ENCODE measurements around the gene PTX4.

The PTX4 gene

GRCh38 chr16:1461146-1461545 is 27.6 kb downstream of the PTX4 start:
- no peak for DNase-seq (ENCODE audit: low read depth, low spot score)
- TF ChIP-seq, protein P1, sequence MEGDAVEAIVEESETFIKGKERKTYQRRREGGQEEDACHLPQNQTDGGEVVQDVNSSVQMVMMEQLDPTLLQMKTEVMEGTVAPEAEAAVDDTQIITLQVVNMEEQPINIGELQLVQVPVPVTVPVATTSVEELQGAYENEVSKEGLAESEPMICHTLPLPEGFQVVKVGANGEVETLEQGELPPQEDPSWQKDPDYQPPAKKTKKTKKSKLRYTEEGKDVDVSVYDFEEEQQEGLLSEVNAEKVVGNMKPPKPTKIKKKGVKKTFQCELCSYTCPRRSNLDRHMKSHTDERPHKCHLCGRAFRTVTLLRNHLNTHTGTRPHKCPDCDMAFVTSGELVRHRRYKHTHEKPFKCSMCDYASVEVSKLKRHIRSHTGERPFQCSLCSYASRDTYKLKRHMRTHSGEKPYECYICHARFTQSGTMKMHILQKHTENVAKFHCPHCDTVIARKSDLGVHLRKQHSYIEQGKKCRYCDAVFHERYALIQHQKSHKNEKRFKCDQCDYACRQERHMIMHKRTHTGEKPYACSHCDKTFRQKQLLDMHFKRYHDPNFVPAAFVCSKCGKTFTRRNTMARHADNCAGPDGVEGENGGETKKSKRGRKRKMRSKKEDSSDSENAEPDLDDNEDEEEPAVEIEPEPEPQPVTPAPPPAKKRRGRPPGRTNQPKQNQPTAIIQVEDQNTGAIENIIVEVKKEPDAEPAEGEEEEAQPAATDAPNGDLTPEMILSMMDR (IDR thresholded peaks at IDR 0.05; ENCODE audit: low read depth, low read length) = no peak
- no peak overlapping the region for H3K4me3 ChIP-seq (ENCODE audit: low read depth, low read length)
- in situ Hi-C loops (cut with HindIII; ENCODE audit: low sequenced_read_pairs) = no loop called here

GRCh38 chr16:1460602-1461138 is 28.1 kb downstream of the PTX4 start:
- TF ChIP-seq, protein P1 (IDR thresholded peaks at IDR 0.05; ENCODE audit: low read depth, low read length) = no peak
- DNase-seq (ENCODE audit: low read depth, low spot score) = no peak
- no peak overlapping the region for H3K4me3 ChIP-seq (ENCODE audit: low read depth, low read length)
- in situ Hi-C loops (cut with HindIII; ENCODE audit: low sequenced_read_pairs) = no loop called here

DNA sequence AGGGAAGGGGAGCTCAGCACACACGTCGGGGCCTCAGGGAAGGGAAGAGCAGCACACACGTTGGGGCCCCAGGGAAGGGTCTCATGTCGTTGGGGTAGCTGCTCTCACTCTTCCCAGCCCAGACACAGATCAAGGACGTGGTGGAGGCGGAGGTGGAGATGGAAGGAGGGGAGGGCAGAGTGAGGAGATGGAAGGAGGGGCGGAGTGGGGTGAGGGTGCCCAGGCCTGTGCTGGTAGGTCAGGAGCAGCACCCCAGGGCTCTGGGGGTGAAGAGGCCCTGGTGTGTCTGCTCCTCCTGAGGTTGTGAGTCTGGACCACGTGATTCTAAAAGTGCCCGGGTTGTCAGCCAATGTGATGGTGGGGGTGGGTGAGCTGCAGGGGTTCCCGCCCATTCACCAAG is 28.8 kb downstream of the PTX4 start:
- TF ChIP-seq, protein P1 (IDR thresholded peaks at IDR 0.05; ENCODE audit: low read depth, low read length) = no peak
- DNase-seq (ENCODE audit: low read depth, low spot score) = no peak
- in situ Hi-C loops (cut with HindIII; ENCODE audit: low sequenced_read_pairs) = no loop called here
- H3K4me3 ChIP-seq (ENCODE audit: low read depth, low read length) = no peak overlapping the region

GRCh38 chr16:1458977-1459341 is 29.8 kb downstream of the PTX4 start:
- in situ Hi-C loops (cut with HindIII; ENCODE audit: low sequenced_read_pairs) = no loop called here
- H3K4me3 ChIP-seq (ENCODE audit: low read depth, low read length) = no peak overlapping the region
- DNase-seq (ENCODE audit: low read depth, low spot score) = no peak
- TF ChIP-seq, protein P1 (IDR thresholded peaks at IDR 0.05; ENCODE audit: low read depth, low read length) = no peak

DNA sequence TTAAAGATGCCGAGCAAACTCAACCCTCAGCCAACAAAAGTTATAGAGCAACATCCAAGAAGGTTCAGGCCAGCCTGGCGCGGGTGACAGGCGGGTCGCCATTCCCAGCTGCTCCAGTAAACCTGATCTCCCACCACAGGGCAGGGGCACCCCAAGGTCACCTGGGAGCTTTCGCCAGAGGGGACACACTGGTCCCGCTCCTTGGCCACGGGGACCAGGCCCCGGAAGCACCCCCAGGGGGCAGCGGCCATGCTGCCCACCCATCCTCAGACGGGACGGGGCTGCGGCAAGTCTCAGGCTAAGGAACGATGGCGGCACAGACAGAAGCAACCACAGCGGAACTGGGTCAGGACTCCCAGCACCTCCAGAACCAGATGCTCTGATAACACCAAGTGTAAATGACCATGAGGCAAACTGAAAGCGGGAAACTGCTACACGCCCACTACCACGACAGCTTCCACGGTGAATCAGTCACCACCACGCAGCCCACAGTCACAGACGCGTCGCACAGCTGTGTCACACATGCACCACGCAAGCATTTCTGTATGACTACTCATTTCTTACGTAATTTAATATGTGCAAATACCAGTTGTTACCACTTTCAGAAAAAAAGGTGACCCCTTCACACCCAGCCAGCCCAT is 30.3 kb downstream of the PTX4 start:
- in situ Hi-C loops (cut with HindIII; ENCODE audit: low sequenced_read_pairs) = no loop called here
- TF ChIP-seq, protein P1 (IDR thresholded peaks at IDR 0.05; ENCODE audit: low read depth, low read length) = no peak
- H3K4me3 ChIP-seq (ENCODE audit: low read depth, low read length) = no peak overlapping the region
- DNase-seq (ENCODE audit: low read depth, low spot score) = no peak

DNA sequence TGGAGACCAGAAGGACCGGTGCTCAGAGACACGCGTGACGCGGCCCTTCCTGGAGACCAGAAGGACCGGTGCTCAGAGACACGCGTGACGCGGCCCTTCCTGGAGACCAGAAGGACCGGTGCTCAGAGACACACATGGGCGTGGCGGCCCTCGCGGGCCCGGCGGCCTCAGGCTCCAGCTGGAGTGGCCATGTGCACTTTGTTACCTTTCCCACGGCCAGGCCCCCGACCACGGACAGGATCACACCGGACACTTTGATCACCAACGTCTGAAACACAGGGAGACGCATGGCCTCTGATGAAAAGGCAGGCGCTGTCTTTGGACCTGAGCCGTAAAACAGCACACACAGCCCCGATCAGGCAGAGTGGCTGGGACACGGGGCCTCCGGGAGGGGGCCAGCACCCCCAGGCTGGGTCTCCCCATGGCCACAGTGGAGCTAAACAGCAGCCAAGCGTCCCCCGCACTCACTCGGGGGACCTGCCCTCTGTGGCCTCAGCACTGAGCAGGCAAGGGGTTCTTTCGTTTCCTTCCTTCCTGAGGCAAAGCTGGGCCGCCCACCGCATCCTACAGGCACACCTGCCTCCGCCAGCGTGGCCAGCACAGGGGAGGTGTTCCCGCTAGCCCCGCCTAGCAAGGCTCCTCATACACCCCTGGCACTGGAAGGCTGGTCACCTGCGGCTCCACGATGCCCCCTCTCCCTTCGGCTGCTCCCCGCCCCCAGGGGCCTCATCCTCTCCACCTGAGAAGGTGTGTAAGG is 31.1 kb downstream of the PTX4 start:
- in situ Hi-C loops (cut with HindIII; ENCODE audit: low sequenced_read_pairs) = no loop called here
- TF ChIP-seq, protein P1 (IDR thresholded peaks at IDR 0.05; ENCODE audit: low read depth, low read length) = no peak
- DNase-seq (ENCODE audit: low read depth, low spot score) = no peak
- no peak overlapping the region for H3K4me3 ChIP-seq (ENCODE audit: low read depth, low read length)

Data from astrocyte of the spinal cord (primary cell).